GM23248 (cell line): ENCODE data around the gene TTC9.

Experiments used
- EZH2 ChIP-seq: fragments of 200-600 bp; sonication (generic); IDR thresholded peaks from 2 replicates; pipeline ENCODE4 v1.6.1; 2018; ENCODE audit warnings: antibody characterized with exemption, mild to moderate bottlenecking; ENCODE audit not compliant: insufficient read depth, poor library complexity, severe bottlenecking
- EZH2phosphoT487 ChIP-seq: fragments of 200-600 bp; sonication (generic); IDR thresholded peaks from 2 replicates; pipeline ENCODE4 v1.6.1; 2018; ENCODE audit warnings: antibody characterized with exemption, moderate library complexity, mild to moderate bottlenecking, low read depth; ENCODE audit not compliant: insufficient read depth

DNA sequence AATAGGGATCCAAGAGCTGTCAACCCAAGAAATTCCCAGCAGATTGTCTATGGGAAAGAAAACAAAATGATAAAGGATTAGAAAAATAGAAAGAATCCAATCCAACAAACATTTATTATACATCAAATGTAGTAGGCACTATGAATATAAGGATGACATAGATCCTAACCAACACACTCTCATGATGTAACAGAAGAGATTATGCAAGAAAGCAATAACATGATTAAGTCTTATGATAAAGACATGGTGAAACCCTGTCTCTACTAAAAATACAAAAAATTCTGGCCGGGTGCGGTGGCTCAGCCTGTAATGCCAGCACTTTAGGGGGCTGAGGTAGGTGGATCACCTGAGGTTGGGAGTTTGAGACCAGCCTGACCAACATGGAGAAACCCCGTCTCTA, 44.0 kb upstream of the TTC9 start:
- TF ChIP-seq EZH2phosphoT487 (no peak), EZH2 (no peak)
